SHP77 (cell line): ENCODE results near the gene SMO.
"Not testable (repeated sequence)": the region's sequence is repeated elsewhere in the genome, so short reads cannot be mapped to it uniquely, and the experiment has no call there.

ENCODE experiments used
- DNase-seq, 2 experiments: peaks; one replicate each; lab custom pipeline; 2025; lab: John Stamatoyannopoulos, UW

Gene SMO

DNA sequence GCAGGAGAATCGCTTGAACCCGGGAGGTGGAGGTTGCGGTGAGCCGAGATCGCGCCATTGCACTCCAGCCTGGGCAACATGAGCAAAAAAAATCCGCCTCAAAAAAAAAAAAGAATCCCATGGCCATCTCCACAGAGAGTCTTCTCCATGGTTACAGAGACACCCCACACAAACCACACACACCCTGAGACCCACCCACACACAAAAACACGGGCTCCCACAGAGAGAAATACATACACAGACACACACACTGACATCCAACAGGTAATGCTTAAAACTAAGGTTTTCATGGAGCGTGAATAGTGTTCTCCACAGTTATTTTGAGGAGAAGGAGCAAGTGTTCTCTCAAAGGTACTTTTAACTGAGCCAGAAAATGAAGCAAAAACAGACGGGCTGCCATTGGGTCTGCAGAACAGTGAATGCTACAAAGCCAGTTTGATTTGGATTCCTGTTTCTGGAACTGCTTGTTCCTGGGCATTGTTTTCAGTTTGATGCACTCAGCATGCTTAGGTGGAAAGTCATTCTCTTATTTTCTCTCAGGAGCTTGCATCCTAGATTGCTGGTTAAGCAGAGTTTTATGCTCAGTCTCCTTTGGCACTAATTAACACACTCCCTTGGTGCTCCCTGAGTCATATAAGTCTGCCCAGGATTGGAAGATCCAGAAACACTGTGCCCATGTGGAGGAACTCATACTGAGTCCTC is 51.8 kb downstream of the SMO start:
- no peak for DNase-seq

DNA sequence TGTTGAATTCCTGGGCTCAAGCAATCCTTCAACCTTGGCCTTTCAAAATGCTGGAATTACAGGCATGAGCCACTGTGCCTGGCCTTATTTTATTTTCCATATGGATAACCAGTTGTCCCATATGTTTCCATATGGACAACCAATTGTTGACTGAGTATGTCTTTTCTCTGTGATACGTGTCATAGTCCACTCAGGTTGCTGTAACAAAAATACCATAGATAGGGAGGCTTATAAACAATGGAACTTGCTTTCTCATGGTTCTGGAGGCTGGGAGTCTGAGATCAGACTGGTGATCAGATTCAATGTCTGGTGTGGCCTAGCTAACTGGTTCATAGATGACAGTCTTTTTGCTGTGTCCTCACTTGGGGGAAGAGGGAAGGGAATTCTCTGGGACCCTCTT is 55.8 kb downstream of the SMO start:
- no peak for DNase-seq

DNA sequence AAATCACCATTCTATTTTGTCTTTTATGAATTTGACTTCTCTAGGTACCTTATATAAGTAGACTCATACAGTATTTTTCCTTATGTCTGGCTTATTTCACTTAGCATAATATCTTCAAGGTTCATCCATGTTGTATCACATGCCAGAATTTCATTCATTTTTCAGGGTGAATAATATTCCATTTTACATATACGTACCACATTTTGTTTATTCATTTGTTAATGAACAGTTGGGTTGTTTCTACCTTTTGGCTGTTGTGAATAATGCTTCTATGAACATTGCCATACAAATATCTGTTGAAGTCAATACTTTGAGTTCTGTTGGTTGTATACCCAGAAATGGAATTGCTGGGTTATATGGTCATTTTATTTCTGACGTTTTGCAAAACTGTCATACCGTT is 57.1 kb downstream of the SMO start:
- DNase-seq: no peak

DNA sequence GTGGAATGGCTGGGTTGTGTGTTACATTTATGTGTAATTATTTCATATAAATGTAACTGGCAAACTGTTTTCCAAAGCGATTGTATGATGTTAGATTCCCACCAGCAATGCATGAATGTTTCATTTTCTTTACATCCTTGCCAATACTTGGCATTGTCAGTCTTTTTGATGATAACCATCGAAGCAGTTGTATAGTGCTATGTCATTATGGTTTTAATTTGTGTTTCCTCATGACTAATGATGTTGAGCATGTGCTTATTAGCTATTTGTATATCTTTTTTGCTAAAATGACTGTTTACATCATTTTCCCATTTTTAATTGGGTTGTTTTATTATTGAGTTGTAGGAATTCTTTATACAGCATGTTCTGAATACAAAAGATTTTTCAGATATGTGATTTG is 58.7 kb downstream of the SMO start:
- no peak for DNase-seq

GRCh38 chr7:129252128-129252527 is 63.7 kb downstream of the SMO start:
- DNase-seq: no peak

DNA sequence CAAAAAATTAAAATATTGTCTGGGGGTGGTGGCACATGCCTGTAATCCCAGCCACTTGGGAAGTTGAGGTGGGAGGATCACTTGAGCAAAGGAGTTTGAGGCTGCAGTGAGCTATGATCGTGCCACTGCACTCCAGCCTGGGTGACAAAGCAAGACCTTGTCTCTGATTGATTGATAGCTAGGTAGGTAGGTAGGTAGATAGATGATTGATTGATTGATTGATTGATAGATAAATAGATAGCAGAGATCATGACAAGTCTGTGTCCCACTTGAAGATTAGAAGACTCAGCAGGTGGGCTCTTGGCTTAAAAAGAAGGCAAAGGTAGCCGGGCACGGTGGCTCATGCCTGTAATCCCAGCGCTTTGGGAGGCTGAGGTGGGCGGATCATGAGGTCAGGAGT is 64.2 kb downstream of the SMO start:
- DNase-seq: not testable (repeated sequence)

DNA sequence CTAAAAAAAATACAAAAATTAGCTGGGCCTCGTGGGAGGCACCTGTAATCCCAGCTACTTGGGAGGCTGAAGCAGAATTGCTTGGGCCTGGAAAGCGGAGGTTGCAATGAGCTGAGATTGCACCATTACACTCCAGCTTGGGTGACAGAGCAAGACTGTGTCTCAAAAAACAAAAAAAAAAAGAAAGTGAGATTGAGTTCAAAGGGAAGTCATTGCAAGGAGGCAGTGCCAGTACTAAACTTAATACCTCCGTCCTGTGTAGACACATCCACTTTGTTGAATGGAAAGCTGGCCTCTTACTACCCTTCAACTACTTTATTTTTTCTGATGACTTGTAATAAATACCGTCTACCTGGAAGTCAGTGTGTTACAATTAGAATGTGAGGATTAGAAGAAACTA is 67.4 kb downstream of the SMO start:
- no peak for DNase-seq

DNA sequence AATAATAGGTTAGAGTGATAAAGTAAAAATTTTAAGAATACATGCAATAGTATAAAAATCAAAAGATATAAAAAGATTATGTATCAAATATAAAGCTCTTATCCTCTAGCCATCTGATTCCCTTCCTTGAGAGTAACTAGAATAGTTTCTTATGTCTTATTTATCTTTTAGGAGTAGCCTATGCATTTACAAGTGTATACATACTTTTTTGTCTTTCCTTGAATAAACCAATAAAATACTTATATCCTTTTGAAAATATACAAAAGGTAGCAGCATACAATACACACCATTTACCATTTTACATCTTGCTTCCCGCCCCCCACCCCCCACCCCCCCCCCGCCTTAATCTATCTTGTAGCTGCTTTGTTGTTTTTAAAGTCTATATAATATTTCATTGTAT is 67.8 kb downstream of the SMO start:
- DNase-seq: no peak

DNA sequence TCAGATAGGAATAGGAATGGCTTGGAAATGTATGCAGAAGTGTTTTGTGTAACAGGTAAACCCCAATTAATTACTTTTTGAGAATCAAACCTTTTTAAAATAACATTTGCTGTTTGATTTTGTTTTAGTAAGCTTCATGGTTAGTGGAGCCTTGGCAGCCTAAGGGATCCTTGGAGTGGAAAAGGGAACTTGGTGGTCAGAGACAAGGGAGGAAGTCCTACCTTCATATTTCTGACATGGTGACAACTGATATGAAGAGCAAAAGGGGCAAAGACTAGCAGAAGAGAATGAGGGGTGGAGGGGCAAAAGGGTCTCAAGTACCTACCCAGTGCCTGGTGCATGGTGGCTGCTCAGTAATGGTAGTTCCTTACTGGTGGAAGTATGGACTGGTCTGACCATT is 68.7 kb downstream of the SMO start:
- DNase-seq: no peak

DNA sequence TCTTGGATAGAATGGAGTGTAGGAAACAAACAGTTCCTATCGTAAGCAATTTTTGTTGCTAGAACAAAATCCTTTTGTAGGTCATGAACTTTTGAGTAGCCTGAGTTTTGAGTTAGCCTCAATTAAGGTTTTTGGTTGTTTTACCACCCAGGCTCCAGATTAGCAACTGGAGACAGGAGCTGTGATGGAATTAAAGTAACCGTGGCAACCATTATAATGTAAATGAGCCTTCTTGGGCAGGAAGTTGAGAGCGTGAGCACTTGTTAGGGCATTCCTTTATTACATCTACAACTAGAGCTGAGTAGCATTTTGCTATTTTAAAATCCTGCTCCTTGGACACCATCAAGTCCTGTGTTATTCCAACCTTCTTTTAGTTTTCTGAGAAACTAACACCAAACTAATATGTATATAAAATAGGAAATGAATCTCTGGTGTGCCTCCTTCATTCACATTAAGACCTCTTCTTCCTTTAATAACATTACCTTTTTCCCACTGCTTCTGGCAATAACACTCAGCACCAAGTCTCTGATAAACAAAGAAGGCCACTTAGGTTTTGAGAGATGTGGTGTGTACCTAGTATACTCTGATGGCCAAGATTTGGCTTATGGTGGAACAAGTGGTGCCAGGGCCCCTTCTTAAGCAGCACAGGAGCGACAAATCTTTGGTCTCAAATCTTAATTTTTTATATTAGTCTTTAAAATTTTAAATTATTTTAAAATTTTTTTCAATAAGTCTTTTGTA is 70.4 kb downstream of the SMO start:
- no peak for DNase-seq

DNA sequence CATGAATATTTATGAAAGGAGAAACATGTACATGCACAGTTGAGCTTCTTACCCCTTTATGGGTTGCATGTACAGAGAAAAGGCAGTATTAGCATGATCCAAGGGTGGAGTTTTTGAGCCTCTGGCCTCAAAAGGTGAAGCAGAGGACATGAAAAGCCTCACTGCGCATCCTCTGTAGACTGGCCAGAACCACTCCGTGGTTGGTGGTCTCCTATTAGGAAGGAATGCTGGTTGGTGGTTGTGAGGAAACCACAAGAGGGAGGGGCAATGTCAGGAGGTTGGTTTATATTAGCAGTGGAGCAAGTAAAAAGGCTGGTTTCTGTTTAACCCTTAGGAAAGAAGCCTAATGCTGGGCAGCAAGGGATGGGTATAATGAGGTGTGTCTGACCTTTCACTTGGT is 73.9 kb downstream of the SMO start:
- no peak for DNase-seq
